HepG2 (cell line): ENCODE measurements around the gene MPI. TPM values are rescaled to one million over a fixed set of nuclear protein-coding genes. Genes with fewer than 3 reads are reported as not detected.

Source experiments
- ARHGAP35 ChIP-seq: sonication (generic); formaldehyde crosslinking; IDR thresholded peaks from 2 replicates; pipeline ENCODE4 v1.9.0; 2022; ENCODE audit warnings: mild to moderate bottlenecking, inconsistent platforms, moderate library complexity, missing genetic modification reagents, borderline replicate concordance
- GLI4 ChIP-seq: sonication (generic); formaldehyde crosslinking; IDR thresholded peaks from 2 replicates; pipeline ENCODE4 v1.5.1; 2020; ENCODE audit warnings: missing genetic modification reagents, mild to moderate bottlenecking, moderate library complexity, borderline replicate concordance
- HMG20B ChIP-seq: conservative IDR thresholded peaks from 2 replicates; pipeline ENCODE4 v1.6.1; 2016; ENCODE audit warnings: missing genetic modification reagents, missing compliant biosample characterization
- KMT2A ChIP-seq: sonication (generic); formaldehyde crosslinking; IDR thresholded peaks from 2 replicates; pipeline ENCODE4 v1.4.0; 2020; ENCODE audit warnings: missing genetic modification reagents
- MYPOP ChIP-seq: sonication (generic); formaldehyde crosslinking; IDR thresholded peaks from 2 replicates; pipeline ENCODE4 v1.8.1; 2023; ENCODE audit warnings: mild to moderate bottlenecking, moderate library complexity, missing genetic modification reagents
- NFAT5 ChIP-seq: sonication (generic); formaldehyde crosslinking; IDR thresholded peaks from 2 replicates; pipeline ENCODE4 v1.4.0; 2020; ENCODE audit warnings: missing genetic modification reagents
- NFIB ChIP-seq: sonication (generic); formaldehyde crosslinking; IDR thresholded peaks from 2 replicates; pipeline ENCODE4 v1.9.0; 2021; ENCODE audit warnings: missing genetic modification reagents, mild to moderate bottlenecking, borderline replicate concordance
- THRA ChIP-seq: sonication (generic); formaldehyde crosslinking; IDR thresholded peaks from 2 replicates; pipeline ENCODE4 v1.4.0; 2020; ENCODE audit warnings: missing genetic modification reagents, borderline replicate concordance
- TRAFD1 ChIP-seq: sonication (generic); formaldehyde crosslinking; IDR thresholded peaks from 2 replicates; pipeline ENCODE4 v1.5.1; 2020; ENCODE audit warnings: missing genetic modification reagents, mild to moderate bottlenecking, borderline replicate concordance
- ZFP82 ChIP-seq: sonication (generic); formaldehyde crosslinking; IDR thresholded peaks from 2 replicates; pipeline ENCODE4 v1.5.1; 2020; ENCODE audit warnings: mild to moderate bottlenecking, missing genetic modification reagents, borderline replicate concordance
- ZNF20 ChIP-seq: sonication (generic); formaldehyde crosslinking; IDR thresholded peaks from 2 replicates; pipeline ENCODE4 v1.4.0; 2020; ENCODE audit warnings: mild to moderate bottlenecking, moderate library complexity, missing genetic modification reagents
- ZNF296 ChIP-seq: sonication (generic); formaldehyde crosslinking; conservative IDR thresholded peaks from 2 replicates; pipeline ENCODE4 v1.5.0; 2020; ENCODE audit warnings: mild to moderate bottlenecking, missing genetic modification reagents
- ZNF33A ChIP-seq: sonication (generic); formaldehyde crosslinking; IDR thresholded peaks from 2 replicates; pipeline ENCODE4 v1.5.1; 2020; ENCODE audit warnings: missing genetic modification reagents, mild to moderate bottlenecking, moderate library complexity, borderline replicate concordance
- ZNF446 ChIP-seq: sonication (generic); formaldehyde crosslinking; IDR thresholded peaks from 2 replicates; pipeline ENCODE4 v1.5.0; 2020; ENCODE audit warnings: mild to moderate bottlenecking, missing genetic modification reagents
- ZNF652 ChIP-seq: IDR thresholded peaks from 2 replicates; pipeline ENCODE4 v1.6.1; 2016; ENCODE audit warnings: low read depth, borderline replicate concordance
- polyA plus RNA-seq, 8 experiments: library from polyadenylated mRNA; depleted of rRNA in 3 of 8; stranded (reverse) in 7 of 8; unstranded in 1 of 8; fragments of >200 nt; fragmentation: Illumina TruSeq in 4 of 8; extraction: Trizol in 4 of 8; gene quantifications; 2 replicates each; pipeline versions ENCODE4 v1.2.1 to v1.2.3, GENCODE V29; 2011 to 2016; ENCODE audit warnings: low read depth in 4 of 8, missing spikeins in 1 of 8, mixed read lengths in 1 of 8; ENCODE audit not compliant: insufficient read depth in 1 of 8
- total RNA-seq, 5 experiments: library from RNA; depleted of rRNA; stranded (reverse); fragments of >200 nt; fragmentation: Illumina TruSeq; extraction: Trizol; gene quantifications; 2 replicates each; pipeline ENCODE4 v1.2.3, GENCODE V29; 2016; ENCODE audit warnings: low read depth in 1 of 5

MPI gene
- total and polyA plus RNA-seq, 2 of the 13 experiments (the other 11 are each of a cell fraction or from before 2014, with no cell fraction given): 36.9 to 63.5 TPM

GRCh38 chr15:74937590-74938371, 47.9 kb downstream of the MPI start, which contains the start of gene COX5A (continued):
- no peak for TF ChIP-seq MYPOP (CRISPR knock-in tag)
- TF ChIP-seq ZNF296: peak; percentile 86
- no peak for TF ChIP-seq ZNF33A (CRISPR knock-in tag)
- TF ChIP-seq ZNF652 (CRISPR knock-in tag): no peak
- no peak for TF ChIP-seq HMG20B (CRISPR knock-in tag)
- TF ChIP-seq GLI4: no peak; the same call in 1 of the 2 replicates
- TF ChIP-seq ARHGAP35 (CRISPR knock-in tag): 0 out of 2 replicates have a peak, but pooled peaks have one; percentile 32
- TF ChIP-seq ZNF446 (CRISPR knock-in tag): peak; percentile 90
- no peak for TF ChIP-seq THRA (CRISPR knock-in tag)
- TF ChIP-seq NFIB: no peak; the same call in 1 of the 2 replicates
- TF ChIP-seq ZNF20 (CRISPR knock-in tag): no peak
- TF ChIP-seq NFAT5 (CRISPR knock-in tag): no peak
- no peak for TF ChIP-seq ZFP82 (CRISPR knock-in tag)
- peak; percentile 59; the same call in 1 of the 2 replicates for TF ChIP-seq KMT2A (CRISPR knock-in tag)
- TF ChIP-seq TRAFD1 (CRISPR knock-in tag): no peak
